ENCODE results near the gene NPTN. TPM values are rescaled to one million over a fixed set of nuclear protein-coding genes. Genes with fewer than 3 reads are reported as not detected.

NPTN gene
- total RNA-seq, 4 donors from 2014 or later, result 132 to 171 (median 147) TPM

- peaks cover 33% of the 10 kb centered on the region for H3K36me3 ChIP-seq
- no peak overlapping the region for H3K4me3 ChIP-seq
- no peaks in the 10 kb centered on the region for H3K27me3 ChIP-seq
- WGBS, result 67% methylated on average over 9 of the region's 9 CpGs
- no peak for TF ChIP-seq POLR2AphosphoS5 (IDR thresholded peaks at IDR 0.05)
- no peak for TF ChIP-seq POLR2A (IDR thresholded peaks at IDR 0.05)
- TF ChIP-seq CTCF (IDR thresholded peaks at IDR 0.05), result no peak
- TF ChIP-seq EP300 (IDR thresholded peaks at IDR 0.05), result no peak
- H3K27ac ChIP-seq, result no peak overlapping the region
- DNase-seq (ENCODE audit: low spot score in 2 of 2), result no peak
- H3K4me1 ChIP-seq, result peaks cover 36% of the 10 kb centered on the region
- H3K9me3 ChIP-seq, result no peaks in the 10 kb centered on the region
Measured at GRCh38 chr15:73593304-73594074, 39.7 kb downstream of the NPTN start.

GRCh38 chr15:73590263-73590662 lies 42.9 kb downstream of the NPTN start:
- no peaks in the 10 kb centered on the region for H3K27me3 ChIP-seq
- WGBS, result 93% methylated on average over 5 of the region's 5 CpGs
- H3K27ac ChIP-seq, result no peak overlapping the region
- H3K4me1 ChIP-seq, result peaks cover 4% of the 10 kb centered on the region
- no peak overlapping the region for H3K4me3 ChIP-seq
- DNase-seq (ENCODE audit: low spot score in 2 of 2), result no peak
- no peaks in the 10 kb centered on the region for H3K9me3 ChIP-seq
- no peak for TF ChIP-seq CTCF (IDR thresholded peaks at IDR 0.05)
- TF ChIP-seq POLR2A (IDR thresholded peaks at IDR 0.05), result no peak
- no peak for TF ChIP-seq POLR2AphosphoS5 (IDR thresholded peaks at IDR 0.05)
- TF ChIP-seq EP300 (IDR thresholded peaks at IDR 0.05), result no peak
- peaks cover 65% of the 10 kb centered on the region for H3K36me3 ChIP-seq

- TF ChIP-seq POLR2A (IDR thresholded peaks at IDR 0.05) (no peak), CTCF (IDR thresholded peaks at IDR 0.05) (no peak), EP300 (IDR thresholded peaks at IDR 0.05) (no peak), POLR2AphosphoS5 (IDR thresholded peaks at IDR 0.05) (no peak)
- Histone ChIP-seq H3K27me3 (no peaks in the 10 kb centered on the region), H3K36me3 (peaks cover 70% of the 10 kb centered on the region), H3K27ac (no peak overlapping the region), H3K9me3 (no peaks in the 10 kb centered on the region), H3K4me1 (no peaks in the 10 kb centered on the region), H3K4me3 (no peak overlapping the region)
- no peak for DNase-seq (ENCODE audit: low spot score in 2 of 2)
- 100% methylated on average over 1 of the region's 1 CpG for WGBS
Measured at GRCh38 chr15:73589766-73590165, 43.4 kb downstream of the NPTN start.

- no peak for DNase-seq (ENCODE audit: low spot score in 2 of 2)
- H3K27me3 ChIP-seq, result no peaks in the 10 kb centered on the region
- H3K9me3 ChIP-seq, result no peaks in the 10 kb centered on the region
- H3K4me3 ChIP-seq, result no peak overlapping the region
- no peak for TF ChIP-seq CTCF (IDR thresholded peaks at IDR 0.05)
- no peak for TF ChIP-seq POLR2A (IDR thresholded peaks at IDR 0.05)
- TF ChIP-seq EP300 (IDR thresholded peaks at IDR 0.05), result no peak
- TF ChIP-seq POLR2AphosphoS5 (IDR thresholded peaks at IDR 0.05), result no peak
- peaks cover 95% of the 10 kb centered on the region for H3K36me3 ChIP-seq
- no peak overlapping the region for H3K27ac ChIP-seq
- H3K4me1 ChIP-seq, result no peaks in the 10 kb centered on the region
- WGBS, result 78% methylated on average over 5 of the region's 5 CpGs
Measured at GRCh38 chr15:73585871-73586654, 47.1 kb downstream of the NPTN start.
